ENCODE results near the gene IDH3G.

Gene IDH3G

GRCh38 chrX:153774576-153775292 lies 19.4 kb downstream of the IDH3G start:
- TF ChIP-seq EZH2 (IDR thresholded peaks at IDR 0.05) (no peak), POLR2AphosphoS5 (IDR thresholded peaks at IDR 0.05; ENCODE audit: borderline replicate concordance, low read depth, low read length) (no peak), FOXP2 (optimal IDR thresholded peaks at IDR 0.05; ENCODE audit: control extremely low read depth, extremely low read length, insufficient read depth) (no peak)
- Histone ChIP-seq H3K9ac (ENCODE audit: insufficient read length) (no peak overlapping the region), H3K27ac (no peak overlapping the region), H3K4me3 (no peak overlapping the region), H3K9me3 (ENCODE audit: low read depth, low read length) (no peaks in the 10 kb centered on the region), H3K36me3 (ENCODE audit: insufficient read depth, low read length) (no peaks in the 10 kb centered on the region)
- no peak for DNase-seq (ENCODE audit: low read depth, low spot score)

DNA sequence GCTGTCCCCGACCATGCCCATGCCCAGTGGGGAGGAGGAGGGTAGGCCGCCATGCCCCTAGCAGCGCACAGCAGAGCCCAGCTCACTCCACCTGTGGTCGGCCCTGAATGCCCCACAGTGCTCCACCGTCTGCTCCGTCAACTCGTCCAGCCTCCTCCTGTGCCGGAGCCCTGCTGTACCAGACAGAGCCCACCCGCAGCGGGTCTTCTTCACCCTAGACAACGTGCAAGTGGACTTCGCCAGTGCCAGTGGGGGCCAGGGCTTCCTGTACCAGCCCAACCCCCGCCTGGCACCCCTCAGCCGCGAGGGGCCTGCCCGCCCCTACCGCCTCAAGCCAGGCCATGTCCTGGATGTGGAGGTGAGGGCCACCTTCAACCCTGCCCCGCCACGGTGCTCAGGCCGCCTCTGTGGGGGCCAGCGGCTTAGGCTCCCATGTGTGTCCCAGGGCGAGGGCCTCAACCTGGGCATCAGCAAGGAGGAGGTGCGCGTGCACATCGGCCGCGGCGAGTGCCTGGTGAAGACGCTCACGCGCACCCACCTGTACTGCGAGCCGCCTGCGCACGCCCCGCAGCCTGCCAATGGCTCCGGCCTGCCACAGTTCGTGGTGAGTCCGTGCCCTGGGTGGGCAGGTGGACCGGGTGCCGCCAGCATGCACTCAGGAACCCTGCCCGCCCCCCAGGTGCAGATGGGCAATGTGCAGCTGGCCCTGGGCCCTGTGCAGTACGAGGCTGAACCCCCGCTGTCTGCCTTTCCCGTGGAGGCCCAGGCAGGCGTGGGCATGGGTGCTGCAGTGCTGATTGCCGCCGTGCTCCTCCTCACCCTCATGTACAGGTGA lies 20.2 kb downstream of the IDH3G start:
- Histone ChIP-seq H3K4me3 (no peak overlapping the region), H3K36me3 (ENCODE audit: insufficient read depth, low read length) (no peaks in the 10 kb centered on the region), H3K9me3 (ENCODE audit: low read depth, low read length) (no peaks in the 10 kb centered on the region), H3K9ac (ENCODE audit: insufficient read length) (no peak overlapping the region), H3K27ac (no peak overlapping the region)
- DNase-seq (ENCODE audit: low read depth, low spot score): no peak
- TF ChIP-seq FOXP2 (optimal IDR thresholded peaks at IDR 0.05; ENCODE audit: control extremely low read depth, extremely low read length, insufficient read depth): no peak
- no peak for TF ChIP-seq EZH2 (IDR thresholded peaks at IDR 0.05)
- TF ChIP-seq POLR2AphosphoS5 (IDR thresholded peaks at IDR 0.05; ENCODE audit: borderline replicate concordance, low read depth, low read length): no peak

DNA sequence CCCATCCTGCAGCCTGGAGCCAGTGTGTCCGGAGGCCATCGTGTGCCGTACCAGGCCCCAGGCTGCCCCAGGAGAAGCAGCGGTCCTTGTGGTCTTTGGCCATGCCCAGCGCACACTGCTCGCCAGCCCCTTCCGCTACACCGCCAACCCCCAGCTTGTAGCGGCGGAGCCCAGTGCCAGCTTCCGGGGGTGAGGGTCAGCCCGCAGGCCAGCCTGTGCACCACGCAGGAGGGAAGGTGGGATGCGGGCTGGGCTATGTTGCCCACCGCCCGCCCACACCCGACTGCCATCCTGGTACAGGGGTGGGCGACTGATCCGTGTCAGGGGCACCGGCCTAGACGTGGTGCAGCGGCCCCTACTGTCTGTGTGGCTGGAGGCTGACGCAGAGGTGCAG lies 21.0 kb downstream of the IDH3G start:
- no peaks in the 10 kb centered on the region for H3K36me3 ChIP-seq (ENCODE audit: insufficient read depth, low read length)
- no peak overlapping the region for H3K27ac ChIP-seq
- DNase-seq (ENCODE audit: low read depth, low spot score): no peak
- TF ChIP-seq POLR2AphosphoS5 (IDR thresholded peaks at IDR 0.05; ENCODE audit: borderline replicate concordance, low read depth, low read length) (no peak), FOXP2 (optimal IDR thresholded peaks at IDR 0.05; ENCODE audit: control extremely low read depth, extremely low read length, insufficient read depth) (no peak), EZH2 (IDR thresholded peaks at IDR 0.05) (no peak)
- no peak overlapping the region for H3K4me3 ChIP-seq
- no peaks in the 10 kb centered on the region for H3K9me3 ChIP-seq (ENCODE audit: low read depth, low read length)
- H3K9ac ChIP-seq (ENCODE audit: insufficient read length): no peak overlapping the region

- H3K36me3 ChIP-seq (ENCODE audit: insufficient read depth, low read length): no peaks in the 10 kb centered on the region
- H3K9ac ChIP-seq (ENCODE audit: insufficient read length): no peak overlapping the region
- H3K4me3 ChIP-seq: no peak overlapping the region
- H3K27ac ChIP-seq: no peak overlapping the region
- TF ChIP-seq FOXP2 (optimal IDR thresholded peaks at IDR 0.05; ENCODE audit: control extremely low read depth, extremely low read length, insufficient read depth): no peak
- no peak for TF ChIP-seq EZH2 (IDR thresholded peaks at IDR 0.05)
- no peak for TF ChIP-seq POLR2AphosphoS5 (IDR thresholded peaks at IDR 0.05; ENCODE audit: borderline replicate concordance, low read depth, low read length)
- H3K9me3 ChIP-seq (ENCODE audit: low read depth, low read length): no peaks in the 10 kb centered on the region
- DNase-seq (ENCODE audit: low read depth, low spot score): no peak
Measured at GRCh38 chrX:153772316-153773217, 21.6 kb downstream of the IDH3G start.

DNA sequence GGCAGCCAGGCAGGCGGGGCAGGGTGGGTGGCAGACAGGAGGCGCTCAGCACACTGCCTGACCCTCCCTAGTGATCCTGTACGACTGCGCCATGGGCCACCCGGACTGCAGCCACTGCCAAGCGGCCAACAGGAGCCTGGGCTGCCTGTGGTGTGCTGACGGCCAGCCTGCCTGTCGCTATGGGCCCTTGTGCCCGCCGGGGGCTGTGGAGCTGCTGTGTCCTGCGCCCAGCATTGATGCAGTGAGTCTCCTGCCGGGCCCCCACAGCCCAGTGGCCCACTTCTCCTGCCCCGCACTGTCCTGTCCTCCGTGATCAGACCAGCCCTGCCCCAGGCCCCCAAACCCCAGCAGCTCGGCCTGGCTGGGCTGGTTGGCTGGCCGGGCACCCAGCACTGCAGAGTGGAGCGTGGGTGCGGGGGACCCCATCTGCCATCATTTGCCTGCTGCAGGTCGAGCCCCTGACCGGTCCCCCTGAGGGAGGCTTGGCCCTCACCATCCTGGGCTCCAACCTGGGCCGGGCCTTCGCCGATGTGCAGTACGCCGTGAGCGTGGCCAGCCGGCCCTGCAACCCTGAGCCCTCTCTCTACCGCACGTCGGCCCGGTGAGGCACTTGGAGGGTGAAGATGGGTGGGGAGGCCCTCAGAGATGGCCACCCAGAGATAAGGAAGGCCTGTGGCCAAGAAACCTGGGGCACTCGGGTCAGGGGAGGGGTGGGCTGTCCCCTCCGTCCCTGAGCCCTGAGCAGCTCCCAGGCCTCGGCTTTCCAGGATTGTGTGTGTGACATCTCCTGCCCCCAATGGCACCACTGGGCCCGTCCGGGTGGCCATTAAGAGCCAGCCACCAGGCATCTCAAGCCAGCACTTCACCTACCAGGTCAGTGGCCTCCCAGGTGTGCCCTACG lies 22.5 kb downstream of the IDH3G start:
- Histone ChIP-seq H3K36me3 (ENCODE audit: insufficient read depth, low read length) (no peaks in the 10 kb centered on the region), H3K4me3 (no peak overlapping the region), H3K27ac (no peak overlapping the region), H3K9me3 (ENCODE audit: low read depth, low read length) (no peaks in the 10 kb centered on the region), H3K9ac (ENCODE audit: insufficient read length) (no peak overlapping the region)
- TF ChIP-seq EZH2 (IDR thresholded peaks at IDR 0.05) (no peak), FOXP2 (optimal IDR thresholded peaks at IDR 0.05; ENCODE audit: control extremely low read depth, extremely low read length, insufficient read depth) (no peak), POLR2AphosphoS5 (IDR thresholded peaks at IDR 0.05; ENCODE audit: borderline replicate concordance, low read depth, low read length) (no peak)
- no peak for DNase-seq (ENCODE audit: low read depth, low spot score)

DNA sequence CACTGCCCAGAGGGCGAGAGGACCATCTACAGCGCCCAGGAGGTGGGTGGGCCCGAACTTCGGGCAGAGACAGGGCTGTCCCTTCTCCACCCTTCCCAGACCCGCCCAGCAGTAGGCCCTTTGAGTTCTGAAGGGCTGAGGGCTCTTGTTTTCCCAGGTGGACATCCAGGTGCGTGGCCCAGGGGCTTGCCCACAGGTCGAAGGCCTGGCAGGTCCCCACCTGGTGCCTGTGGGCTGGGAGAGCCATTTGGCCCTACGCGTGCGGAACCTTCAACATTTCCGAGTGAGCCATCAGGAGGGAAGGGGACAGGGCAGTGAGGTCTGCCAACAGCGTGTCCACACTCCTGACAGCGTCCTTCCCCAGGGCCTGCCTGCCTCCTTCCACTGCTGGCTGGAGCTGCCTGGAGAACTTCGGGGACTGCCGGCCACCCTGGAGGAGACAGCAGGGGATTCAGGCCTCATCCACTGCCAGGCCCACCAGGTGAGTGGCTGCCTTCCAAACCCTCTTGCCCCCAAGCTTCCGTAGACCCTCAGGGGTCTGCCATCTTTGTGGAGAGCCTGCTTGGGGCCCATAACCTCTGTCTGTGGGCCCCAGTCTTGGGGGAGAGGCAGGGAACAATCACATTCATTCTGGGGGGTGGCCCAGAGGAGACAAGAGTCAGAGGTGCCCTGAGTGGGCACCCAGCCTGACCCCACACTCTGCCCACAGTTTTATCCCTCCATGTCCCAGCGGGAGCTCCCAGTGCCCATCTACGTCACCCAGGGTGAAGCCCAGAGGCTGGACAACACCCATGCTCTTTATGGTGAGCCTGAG lies 23.4 kb downstream of the IDH3G start:
- TF ChIP-seq FOXP2 (optimal IDR thresholded peaks at IDR 0.05; ENCODE audit: control extremely low read depth, extremely low read length, insufficient read depth) (no peak), EZH2 (IDR thresholded peaks at IDR 0.05) (no peak), POLR2AphosphoS5 (IDR thresholded peaks at IDR 0.05; ENCODE audit: borderline replicate concordance, low read depth, low read length) (no peak)
- H3K36me3 ChIP-seq (ENCODE audit: insufficient read depth, low read length): no peaks in the 10 kb centered on the region
- no peak for DNase-seq (ENCODE audit: low read depth, low spot score)
- no peak overlapping the region for H3K9ac ChIP-seq (ENCODE audit: insufficient read length)
- no peak overlapping the region for H3K27ac ChIP-seq
- no peaks in the 10 kb centered on the region for H3K9me3 ChIP-seq (ENCODE audit: low read depth, low read length)
- H3K4me3 ChIP-seq: no peak overlapping the region
